ENCODE results near the gene DEFB132.
A peak's percentile ranks its signal among the peaks of the same experiment; 100 is the strongest.

Gene DEFB132

DNA sequence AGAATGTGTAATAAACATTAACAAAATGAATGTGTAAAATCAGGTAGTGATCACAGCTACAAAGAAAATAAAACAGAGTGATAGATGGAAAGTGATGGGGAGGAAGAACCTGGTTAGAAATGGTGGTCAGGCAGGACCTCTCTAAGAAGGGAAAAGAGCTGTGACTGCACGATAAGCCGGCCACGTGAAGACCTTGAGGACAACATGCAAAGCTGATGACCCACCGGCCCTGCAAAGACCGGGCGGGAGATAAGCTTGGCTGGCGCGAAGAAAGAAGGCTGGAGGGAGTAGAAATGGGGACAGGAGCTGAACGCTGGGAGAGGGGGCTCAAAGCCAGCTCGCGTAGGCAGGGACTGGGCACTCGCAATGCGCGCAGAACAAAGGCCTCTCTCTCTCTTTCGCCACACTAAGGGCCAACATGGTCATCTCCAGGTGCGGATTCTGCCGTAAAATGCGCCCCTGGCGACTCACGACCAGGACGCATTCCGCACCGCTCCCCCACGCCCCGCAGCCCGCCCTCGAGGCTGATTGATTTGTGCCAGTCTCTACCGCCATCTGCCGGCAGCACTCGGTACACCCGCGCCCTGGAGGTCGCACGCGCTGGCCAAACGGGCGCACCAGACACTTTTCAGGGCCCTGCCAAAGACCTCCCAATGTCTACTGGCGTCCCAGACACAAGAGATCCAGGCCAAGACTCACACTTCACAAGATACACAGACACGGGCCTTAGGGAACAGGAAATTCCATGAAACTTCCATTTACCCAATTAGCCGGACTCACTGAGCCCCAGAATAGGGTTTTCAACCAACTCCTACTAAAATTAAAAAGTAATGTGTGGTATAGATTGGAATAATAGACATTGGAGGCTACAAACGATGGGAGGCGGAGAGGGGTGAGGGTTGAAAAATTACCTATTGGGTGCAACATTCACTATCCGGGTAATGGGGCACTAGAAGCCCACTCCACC is 9.4 kb downstream of the DEFB132 start:
- H3K27ac ChIP-seq = no peak overlapping the region
- no peak overlapping the region for H3K4me3 ChIP-seq (IDR thresholded peaks at IDR 0.05; ENCODE audit: insufficient read depth, low read depth, low read length)
- H3K36me3 ChIP-seq (ENCODE audit: insufficient read depth) = no peaks in the 10 kb centered on the region

DNA sequence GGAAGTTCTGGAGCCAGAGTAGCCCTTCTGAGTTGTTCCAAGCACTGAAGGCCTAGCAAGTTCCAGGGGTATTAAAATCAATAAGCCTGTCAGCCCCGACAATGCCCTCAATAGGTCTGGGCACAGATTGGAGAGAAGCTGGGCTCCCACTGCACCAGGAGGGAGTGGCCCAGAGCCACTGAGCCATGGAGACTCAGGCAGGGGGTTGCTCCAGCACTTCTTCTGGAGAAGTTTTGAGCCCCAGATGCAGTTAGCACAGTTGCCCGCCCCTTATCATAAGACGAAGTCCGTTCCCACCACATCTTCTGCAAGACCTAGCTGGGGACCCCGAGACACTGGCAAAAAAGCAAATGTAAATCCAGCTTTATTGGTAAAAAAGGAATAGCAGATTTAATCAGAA is 13.0 kb downstream of the DEFB132 start:
- Histone ChIP-seq H3K27me3 (ENCODE audit: insufficient read depth, low read depth) (no peaks in the 10 kb centered on the region), H3K4me3 (IDR thresholded peaks at IDR 0.05; ENCODE audit: insufficient read depth, low read depth, low read length) (no peak overlapping the region), H3K4me2 (no peak overlapping the region), H4K20me1 (ENCODE audit: insufficient read depth) (no peaks in the 10 kb centered on the region), H2AFZ (ENCODE audit: low read depth) (no peak overlapping the region), H3K9ac (no peak overlapping the region), H3K36me3 (ENCODE audit: insufficient read depth) (no peaks in the 10 kb centered on the region), H3K4me1 (ENCODE audit: low read depth, poor library complexity, severe bottlenecking) (no peaks in the 10 kb centered on the region), H3K27ac (no peak overlapping the region), H3K79me2 (ENCODE audit: insufficient read depth, low read depth) (no peaks in the 10 kb centered on the region)
- TF ChIP-seq, protein P1, sequence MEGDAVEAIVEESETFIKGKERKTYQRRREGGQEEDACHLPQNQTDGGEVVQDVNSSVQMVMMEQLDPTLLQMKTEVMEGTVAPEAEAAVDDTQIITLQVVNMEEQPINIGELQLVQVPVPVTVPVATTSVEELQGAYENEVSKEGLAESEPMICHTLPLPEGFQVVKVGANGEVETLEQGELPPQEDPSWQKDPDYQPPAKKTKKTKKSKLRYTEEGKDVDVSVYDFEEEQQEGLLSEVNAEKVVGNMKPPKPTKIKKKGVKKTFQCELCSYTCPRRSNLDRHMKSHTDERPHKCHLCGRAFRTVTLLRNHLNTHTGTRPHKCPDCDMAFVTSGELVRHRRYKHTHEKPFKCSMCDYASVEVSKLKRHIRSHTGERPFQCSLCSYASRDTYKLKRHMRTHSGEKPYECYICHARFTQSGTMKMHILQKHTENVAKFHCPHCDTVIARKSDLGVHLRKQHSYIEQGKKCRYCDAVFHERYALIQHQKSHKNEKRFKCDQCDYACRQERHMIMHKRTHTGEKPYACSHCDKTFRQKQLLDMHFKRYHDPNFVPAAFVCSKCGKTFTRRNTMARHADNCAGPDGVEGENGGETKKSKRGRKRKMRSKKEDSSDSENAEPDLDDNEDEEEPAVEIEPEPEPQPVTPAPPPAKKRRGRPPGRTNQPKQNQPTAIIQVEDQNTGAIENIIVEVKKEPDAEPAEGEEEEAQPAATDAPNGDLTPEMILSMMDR (conservative IDR thresholded peaks at IDR 0.05; ENCODE audit: low read depth, low read length) = no peak

More for the DNA sequence above, 9.4 kb downstream of the DEFB132 start:
- peak overlapping the region; percentile 96 for H2AFZ ChIP-seq (ENCODE audit: low read depth)
- no peaks in the 10 kb centered on the region for H3K79me2 ChIP-seq (ENCODE audit: insufficient read depth, low read depth)
- no peaks in the 10 kb centered on the region for H3K27me3 ChIP-seq (ENCODE audit: insufficient read depth, low read depth)
- TF ChIP-seq, protein P1 (conservative IDR thresholded peaks at IDR 0.05; ENCODE audit: low read depth, low read length) = peak; percentile 92
- no peaks in the 10 kb centered on the region for H3K4me1 ChIP-seq (ENCODE audit: low read depth, poor library complexity, severe bottlenecking)
- H4K20me1 ChIP-seq (ENCODE audit: insufficient read depth) = no peaks in the 10 kb centered on the region
- peak overlapping the region; percentile 58 for H3K4me2 ChIP-seq
- peak overlapping the region; percentile 31; the same call in 1 of the 2 replicates for H3K9ac ChIP-seq

DNA sequence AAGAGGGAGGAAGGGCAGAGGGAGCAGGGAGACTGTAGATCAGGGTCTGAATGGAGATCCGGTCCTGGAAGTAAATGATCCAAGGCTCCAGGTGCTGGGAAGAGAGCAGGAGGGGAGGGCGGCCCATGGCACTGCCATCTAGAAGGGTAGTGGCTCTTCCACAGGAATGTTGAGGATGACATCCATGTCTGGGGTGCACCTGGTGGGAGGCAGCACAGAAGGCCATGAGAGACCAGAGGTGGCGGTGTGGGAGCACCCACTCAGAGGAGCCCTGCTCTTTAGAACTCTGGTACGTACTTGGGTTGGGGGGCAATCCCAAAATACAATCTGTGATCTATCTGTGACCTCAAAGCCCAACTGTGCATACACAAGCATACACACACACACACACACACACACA is 13.5 kb downstream of the DEFB132 start:
- Histone ChIP-seq H4K20me1 (ENCODE audit: insufficient read depth) (no peaks in the 10 kb centered on the region), H3K4me2 (no peak overlapping the region), H2AFZ (ENCODE audit: low read depth) (no peak overlapping the region)

DNA sequence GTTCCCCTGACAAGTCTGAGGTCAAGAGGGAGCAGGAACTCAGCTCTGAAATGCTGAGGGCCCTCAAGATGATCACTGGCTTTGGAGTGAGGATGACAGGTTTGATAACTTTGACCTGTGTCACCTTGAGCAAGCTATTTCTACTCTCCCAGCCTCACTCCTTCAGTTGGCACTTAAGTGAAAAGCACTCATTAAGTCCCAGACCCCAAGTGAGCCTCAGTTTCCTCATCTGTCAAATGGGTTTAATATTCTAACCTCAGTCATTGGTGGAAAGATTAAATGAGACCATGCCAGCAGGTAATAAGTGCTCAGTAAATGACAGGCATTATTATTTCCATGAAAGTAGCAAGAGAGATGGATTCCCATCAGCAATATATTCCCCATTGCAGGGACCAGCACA is 14.0 kb downstream of the DEFB132 start:
- no peaks in the 10 kb centered on the region for H3K4me1 ChIP-seq (ENCODE audit: low read depth, poor library complexity, severe bottlenecking)
- no peaks in the 10 kb centered on the region for H3K27me3 ChIP-seq (ENCODE audit: insufficient read depth, low read depth)
- no peak overlapping the region for H2AFZ ChIP-seq (ENCODE audit: low read depth)
- H3K4me2 ChIP-seq = no peak overlapping the region
- TF ChIP-seq, protein P1 (conservative IDR thresholded peaks at IDR 0.05; ENCODE audit: low read depth, low read length) = no peak
- no peaks in the 10 kb centered on the region for H3K79me2 ChIP-seq (ENCODE audit: insufficient read depth, low read depth)
- H3K27ac ChIP-seq = no peak overlapping the region
- H3K9ac ChIP-seq = no peak overlapping the region
- H3K4me3 ChIP-seq (IDR thresholded peaks at IDR 0.05; ENCODE audit: insufficient read depth, low read depth, low read length) = no peak overlapping the region
- no peaks in the 10 kb centered on the region for H3K36me3 ChIP-seq (ENCODE audit: insufficient read depth)
- H4K20me1 ChIP-seq (ENCODE audit: insufficient read depth) = no peaks in the 10 kb centered on the region

More for the DNA sequence above, 13.5 kb downstream of the DEFB132 start:
- H3K36me3 ChIP-seq (ENCODE audit: insufficient read depth) = no peaks in the 10 kb centered on the region
- H3K27ac ChIP-seq = no peak overlapping the region
- H3K27me3 ChIP-seq (ENCODE audit: insufficient read depth, low read depth) = no peaks in the 10 kb centered on the region
- H3K4me1 ChIP-seq (ENCODE audit: low read depth, poor library complexity, severe bottlenecking) = no peaks in the 10 kb centered on the region
- H3K79me2 ChIP-seq (ENCODE audit: insufficient read depth, low read depth) = no peaks in the 10 kb centered on the region
- H3K9ac ChIP-seq = no peak overlapping the region
- H3K4me3 ChIP-seq (IDR thresholded peaks at IDR 0.05; ENCODE audit: insufficient read depth, low read depth, low read length) = no peak overlapping the region
- TF ChIP-seq, protein P1 (conservative IDR thresholded peaks at IDR 0.05; ENCODE audit: low read depth, low read length) = no peak

Data from KMS-11 (cell line).